Measurements from ENCODE around the gene C5orf34. TPM values are rescaled to one million over a fixed set of nuclear protein-coding genes. Genes with fewer than 3 reads are reported as not detected.

C5orf34 gene
- total and polyA plus RNA-seq, 9 of the 15 experiments (the other 6 are each of a cell fraction or from before 2014, with no cell fraction given), result 13.2 to 32.6 (median 20.7) TPM

DNA sequence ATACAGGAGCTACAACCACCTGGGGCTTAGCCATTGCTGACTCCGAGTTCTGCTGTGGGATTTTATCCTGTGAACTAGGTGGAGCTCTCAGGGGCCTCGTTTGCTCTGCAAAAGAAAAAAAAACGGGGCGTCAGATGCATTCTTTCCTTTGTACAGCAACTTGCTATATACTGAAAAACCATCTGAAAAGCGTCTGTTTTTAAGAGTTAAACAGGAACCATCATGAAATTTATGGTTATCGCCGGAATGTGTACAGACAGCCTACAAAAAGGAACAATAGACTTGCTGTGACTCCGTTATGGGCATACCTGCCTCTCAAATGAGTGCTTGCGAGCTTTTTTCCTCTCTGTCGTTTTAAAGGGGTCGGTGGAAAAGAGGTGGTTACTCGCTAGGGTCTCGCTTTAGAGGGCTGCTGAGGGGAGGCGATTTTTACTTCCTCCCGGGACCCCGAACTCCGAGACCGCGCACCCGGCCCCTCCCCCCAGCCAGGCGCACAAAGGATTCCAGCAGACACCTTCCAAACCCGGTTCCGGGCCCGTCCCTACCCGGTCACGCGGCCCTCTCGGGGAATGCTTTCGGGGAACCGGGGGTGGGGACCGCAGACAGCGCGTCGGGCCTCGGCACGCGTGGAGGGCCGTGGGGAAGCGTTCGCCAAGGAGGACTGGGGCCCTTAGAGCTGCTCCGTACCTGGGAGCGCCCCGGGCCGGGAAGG, 41.1 kb upstream of the C5orf34 start (continued):
- TF ChIP-seq, protein P1, sequence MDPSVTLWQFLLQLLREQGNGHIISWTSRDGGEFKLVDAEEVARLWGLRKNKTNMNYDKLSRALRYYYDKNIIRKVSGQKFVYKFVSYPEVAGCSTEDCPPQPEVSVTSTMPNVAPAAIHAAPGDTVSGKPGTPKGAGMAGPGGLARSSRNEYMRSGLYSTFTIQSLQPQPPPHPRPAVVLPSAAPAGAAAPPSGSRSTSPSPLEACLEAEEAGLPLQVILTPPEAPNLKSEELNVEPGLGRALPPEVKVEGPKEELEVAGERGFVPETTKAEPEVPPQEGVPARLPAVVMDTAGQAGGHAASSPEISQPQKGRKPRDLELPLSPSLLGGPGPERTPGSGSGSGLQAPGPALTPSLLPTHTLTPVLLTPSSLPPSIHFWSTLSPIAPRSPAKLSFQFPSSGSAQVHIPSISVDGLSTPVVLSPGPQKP (CRISPR knock-in tag; IDR thresholded peaks at IDR 0.05), result no peak
- TF ChIP-seq ZNF780A (CRISPR knock-in tag; IDR thresholded peaks at IDR 0.05) (no peak), KLF16 (IDR thresholded peaks at IDR 0.05) (no peak), TCF7L2 (IDR thresholded peaks at IDR 0.05; ENCODE audit: low read depth, low read length) (no peak), COPS2 (conservative IDR thresholded peaks at IDR 0.05) (no peak), ZNF707 (CRISPR knock-in tag; conservative IDR thresholded peaks at IDR 0.05) (no peak), BRD4 (IDR thresholded peaks at IDR 0.05) (peak; percentile 81), ASH1L (IDR thresholded peaks at IDR 0.05; ENCODE audit: borderline replicate concordance, low read depth, partially characterized antibody) (no peak), KAT8 (IDR thresholded peaks at IDR 0.05; ENCODE audit: low read depth) (no peak), TBL1XR1 (IDR thresholded peaks at IDR 0.05; ENCODE audit: low read length in 2 of 2) (no peak), NCOA2 (IDR thresholded peaks at IDR 0.05; ENCODE audit: partially characterized antibody in 2 of 2) (no peak), ZNF239 (CRISPR knock-in tag; IDR thresholded peaks at IDR 0.05) (no peak), E2F3 (CRISPR knock-in tag; IDR thresholded peaks at IDR 0.05) (no peak), ZKSCAN1 (IDR thresholded peaks at IDR 0.05; ENCODE audit: low read depth, low read length) (no peak), CREB3L1 (IDR thresholded peaks at IDR 0.05; ENCODE audit: borderline replicate concordance, low read depth) (no peak), SNIP1 (IDR thresholded peaks at IDR 0.05; ENCODE audit: low read depth) (no peak), PML (IDR thresholded peaks at IDR 0.05; ENCODE audit: low read length) (no peak), JUNB (CRISPR knock-in tag; conservative IDR thresholded peaks at IDR 0.05) (no peak), ZNF431 (CRISPR knock-in tag; IDR thresholded peaks at IDR 0.05) (no peak; the same call in 1 of the 2 replicates), ZNF133 (CRISPR knock-in tag; IDR thresholded peaks at IDR 0.05) (no peak), RBBP5 (IDR thresholded peaks at IDR 0.05; ENCODE audit: borderline replicate concordance, insufficient read depth, low read length, poor library complexity, severe bottlenecking) (peak; percentile 9), RBM22 (IDR thresholded peaks at IDR 0.05; ENCODE audit: low read depth, low read length, poor library complexity, severe bottlenecking) (no peak), NCOA1 (IDR thresholded peaks at IDR 0.05; ENCODE audit: low read depth) (no peak)
- TF ChIP-seq, protein P2, sequence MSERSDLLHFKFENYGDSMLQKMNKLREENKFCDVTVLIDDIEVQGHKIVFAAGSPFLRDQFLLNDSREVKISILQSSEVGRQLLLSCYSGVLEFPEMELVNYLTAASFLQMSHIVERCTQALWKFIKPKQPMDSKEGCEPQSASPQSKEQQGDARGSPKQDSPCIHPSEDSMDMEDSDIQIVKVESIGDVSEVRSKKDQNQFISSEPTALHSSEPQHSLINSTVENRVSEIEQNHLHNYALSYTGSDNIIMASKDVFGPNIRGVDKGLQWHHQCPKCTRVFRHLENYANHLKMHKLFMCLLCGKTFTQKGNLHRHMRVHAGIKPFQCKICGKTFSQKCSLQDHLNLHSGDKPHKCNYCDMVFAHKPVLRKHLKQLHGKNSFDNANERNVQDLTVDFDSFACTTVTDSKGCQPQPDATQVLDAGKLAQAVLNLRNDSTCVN (CRISPR knock-in tag; IDR thresholded peaks at IDR 0.05), result no peak
- TF ChIP-seq, protein P3, sequence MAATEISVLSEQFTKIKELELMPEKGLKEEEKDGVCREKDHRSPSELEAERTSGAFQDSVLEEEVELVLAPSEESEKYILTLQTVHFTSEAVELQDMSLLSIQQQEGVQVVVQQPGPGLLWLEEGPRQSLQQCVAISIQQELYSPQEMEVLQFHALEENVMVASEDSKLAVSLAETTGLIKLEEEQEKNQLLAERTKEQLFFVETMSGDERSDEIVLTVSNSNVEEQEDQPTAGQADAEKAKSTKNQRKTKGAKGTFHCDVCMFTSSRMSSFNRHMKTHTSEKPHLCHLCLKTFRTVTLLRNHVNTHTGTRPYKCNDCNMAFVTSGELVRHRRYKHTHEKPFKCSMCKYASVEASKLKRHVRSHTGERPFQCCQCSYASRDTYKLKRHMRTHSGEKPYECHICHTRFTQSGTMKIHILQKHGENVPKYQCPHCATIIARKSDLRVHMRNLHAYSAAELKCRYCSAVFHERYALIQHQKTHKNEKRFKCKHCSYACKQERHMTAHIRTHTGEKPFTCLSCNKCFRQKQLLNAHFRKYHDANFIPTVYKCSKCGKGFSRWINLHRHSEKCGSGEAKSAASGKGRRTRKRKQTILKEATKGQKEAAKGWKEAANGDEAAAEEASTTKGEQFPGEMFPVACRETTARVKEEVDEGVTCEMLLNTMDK (IDR thresholded peaks at IDR 0.05; ENCODE audit: borderline replicate concordance, insufficient read depth, low read depth, low read length, poor library complexity, severe bottlenecking), result no peak

Data from K562 (cell line).